ENCODE measurements around the gene CDH22.

DNA sequence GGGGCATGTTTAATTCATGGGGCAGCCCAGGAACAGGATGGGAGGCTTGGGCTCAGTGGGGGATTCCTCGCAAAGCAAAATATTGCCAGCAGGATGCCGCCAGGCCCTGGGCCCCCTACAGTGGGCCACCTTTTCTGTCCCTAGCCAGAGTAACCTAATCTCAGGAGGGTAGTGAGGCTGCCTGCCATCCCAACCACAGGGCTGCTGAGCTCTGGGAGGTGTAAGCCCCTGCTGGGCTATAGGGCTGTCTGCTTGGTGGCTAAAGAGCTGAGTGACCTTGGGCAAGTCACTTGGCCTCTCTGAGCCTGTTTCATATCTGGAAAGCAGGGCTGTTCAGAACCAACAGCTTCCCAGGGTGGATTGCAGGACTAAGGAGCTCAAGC, 35.7 kb upstream of the CDH22 start:
- TF ChIP-seq, protein P1, sequence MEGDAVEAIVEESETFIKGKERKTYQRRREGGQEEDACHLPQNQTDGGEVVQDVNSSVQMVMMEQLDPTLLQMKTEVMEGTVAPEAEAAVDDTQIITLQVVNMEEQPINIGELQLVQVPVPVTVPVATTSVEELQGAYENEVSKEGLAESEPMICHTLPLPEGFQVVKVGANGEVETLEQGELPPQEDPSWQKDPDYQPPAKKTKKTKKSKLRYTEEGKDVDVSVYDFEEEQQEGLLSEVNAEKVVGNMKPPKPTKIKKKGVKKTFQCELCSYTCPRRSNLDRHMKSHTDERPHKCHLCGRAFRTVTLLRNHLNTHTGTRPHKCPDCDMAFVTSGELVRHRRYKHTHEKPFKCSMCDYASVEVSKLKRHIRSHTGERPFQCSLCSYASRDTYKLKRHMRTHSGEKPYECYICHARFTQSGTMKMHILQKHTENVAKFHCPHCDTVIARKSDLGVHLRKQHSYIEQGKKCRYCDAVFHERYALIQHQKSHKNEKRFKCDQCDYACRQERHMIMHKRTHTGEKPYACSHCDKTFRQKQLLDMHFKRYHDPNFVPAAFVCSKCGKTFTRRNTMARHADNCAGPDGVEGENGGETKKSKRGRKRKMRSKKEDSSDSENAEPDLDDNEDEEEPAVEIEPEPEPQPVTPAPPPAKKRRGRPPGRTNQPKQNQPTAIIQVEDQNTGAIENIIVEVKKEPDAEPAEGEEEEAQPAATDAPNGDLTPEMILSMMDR (IDR thresholded peaks at IDR 0.05): no peak
- no peak for TF ChIP-seq POLR2A (IDR thresholded peaks at IDR 0.05)
